ENCODE data around the gene ZNF536. TPM values are rescaled to one million over a fixed set of nuclear protein-coding genes. Genes with fewer than 3 reads are reported as not detected.

ZNF536 gene
- total and polyA plus RNA-seq, 10 of the 15 experiments (the other 5 are each of a cell fraction or from before 2014, with no cell fraction given) = not detected

GRCh38 chr19:30326393-30326710 is 45.8 kb upstream of the ZNF536 start:
- no peak overlapping the region for H3K4me3 ChIP-seq
- ChIA-PET CTCF (no interaction called here), POLR2A (no interaction called here), RAD21 (ENCODE audit: unreplicated experiment) (no interaction called here), SMC1A (ENCODE audit: uncharacterized antibody, unreplicated experiment) (no interaction called here)
- DNase-seq (ENCODE audit: low read depth, low spot score) (no peak), ATAC-seq (no peak), FAIRE-seq (no peak)
- H3K27me3 ChIP-seq (replicated peaks in 1 of 2; ENCODE audit: control insufficient read depth in 2 of 2, insufficient read depth in 2 of 2, low read length in 1 of 2) = 0 out of 4 replicates have a peak, but pooled peaks cover 0 to 2% of the 10 kb centered on the region in 2 experiments
- no peak overlapping the region for H3K9ac ChIP-seq (ENCODE audit: control insufficient read depth, insufficient read depth, low read length)
- no peak overlapping the region for H3K4me2 ChIP-seq (ENCODE audit: control insufficient read depth, insufficient read depth)
- 51% methylated on average over 11 of the region's 11 CpGs for WGBS (ENCODE audit: insufficient coverage, insufficient replicate concordance, low lambda C conversion rate, missing lambda C conversion rate)
- no peaks in the 10 kb centered on the region for H4K20me1 ChIP-seq (ENCODE audit: control insufficient read depth, insufficient read depth)
- no peaks in the 10 kb centered on the region for H3K36me3 ChIP-seq (ENCODE audit: control insufficient read depth in 2 of 2, insufficient read depth in 2 of 2, low read length in 1 of 2)
- H3K4me1 ChIP-seq (ENCODE audit: control insufficient read depth, insufficient read depth, low read length) = no peaks in the 10 kb centered on the region
- in situ Hi-C loops (cut with MboI) = no loop called here
- H3K27ac ChIP-seq (ENCODE audit: control insufficient read depth, insufficient read depth) = no peak overlapping the region
- no peaks in the 10 kb centered on the region for H3K9me3 ChIP-seq (replicated peaks; ENCODE audit: control insufficient read depth, insufficient read depth, low read length)
- no TSS peak for BruUV-seq (replicated peaks)
- no peaks in the 10 kb centered on the region for H3K79me2 ChIP-seq (ENCODE audit: control insufficient read depth, insufficient read depth, low read length)
- no peak overlapping the region for H2AFZ ChIP-seq (ENCODE audit: control insufficient read depth, low read depth, low read length)
- TF ChIP-seq NR2F1 (conservative IDR thresholded peaks at IDR 0.05) = no peak
- no peak for TF ChIP-seq LARP7 (IDR thresholded peaks at IDR 0.05)
- no peak for TF ChIP-seq SP1 (IDR thresholded peaks at IDR 0.05; ENCODE audit: low read depth, low read length)
- no peak for TF ChIP-seq SREBF1 (IDR thresholded peaks at IDR 0.05; ENCODE audit: low read length)
- TF ChIP-seq BRCA1 (IDR thresholded peaks at IDR 0.05; ENCODE audit: low read depth, low read length) = no peak
- intact Hi-C loops (cut with micrococcal nuclease; ENCODE audit: unreplicated experiment) = no loop called here

- H3K79me2 ChIP-seq (ENCODE audit: control insufficient read depth, insufficient read depth, low read length) = no peaks in the 10 kb centered on the region
- SMC1A ChIA-PET (ENCODE audit: uncharacterized antibody, unreplicated experiment) = no interaction called here
- H4K20me1 ChIP-seq (ENCODE audit: control insufficient read depth, insufficient read depth) = no peaks in the 10 kb centered on the region
- BruUV-seq (replicated peaks) = no TSS peak
- H3K9ac ChIP-seq (ENCODE audit: control insufficient read depth, insufficient read depth, low read length) = no peak overlapping the region
- FAIRE-seq (no peak), ATAC-seq (no peak), DNase-seq (ENCODE audit: low read depth, low spot score) (no peak)
- POLR2A ChIA-PET = no interaction called here
- H2AFZ ChIP-seq (ENCODE audit: control insufficient read depth, low read depth, low read length) = no peak overlapping the region
- RAD21 ChIA-PET (ENCODE audit: unreplicated experiment) = no interaction called here
- H3K4me1 ChIP-seq (ENCODE audit: control insufficient read depth, insufficient read depth, low read length) = no peaks in the 10 kb centered on the region
- no peak overlapping the region for H3K4me3 ChIP-seq
- in situ Hi-C loops (cut with MboI) = no loop called here
- H3K36me3 ChIP-seq (ENCODE audit: control insufficient read depth in 2 of 2, insufficient read depth in 2 of 2, low read length in 1 of 2) = no peaks in the 10 kb centered on the region
- 0 out of 4 replicates have a peak, but pooled peaks cover 0 to 2% of the 10 kb centered on the region in 2 experiments for H3K27me3 ChIP-seq (replicated peaks in 1 of 2; ENCODE audit: control insufficient read depth in 2 of 2, insufficient read depth in 2 of 2, low read length in 1 of 2)
- H3K27ac ChIP-seq (ENCODE audit: control insufficient read depth, insufficient read depth) = no peak overlapping the region
- CTCF ChIA-PET = interaction anchor here (0.6 kb wide), 1 partner anchor 355 kb away, joined by 5 read pairs; no protein-coding TSS in a partner anchor
- 61% methylated on average over 3 of the region's 3 CpGs for WGBS (ENCODE audit: insufficient coverage, insufficient replicate concordance, low lambda C conversion rate, missing lambda C conversion rate)
- no peak overlapping the region for H3K4me2 ChIP-seq (ENCODE audit: control insufficient read depth, insufficient read depth)
- intact Hi-C loops (cut with micrococcal nuclease; ENCODE audit: unreplicated experiment) = no loop called here
- no peaks in the 10 kb centered on the region for H3K9me3 ChIP-seq (replicated peaks; ENCODE audit: control insufficient read depth, insufficient read depth, low read length)
- TF ChIP-seq CUX1 (IDR thresholded peaks at IDR 0.05; ENCODE audit: insufficient replicate concordance, low read depth, low read length) (no peak), SMAD1 (IDR thresholded peaks at IDR 0.05; ENCODE audit: low read depth, partially characterized antibody) (no peak), E2F4 (IDR thresholded peaks at IDR 0.05; ENCODE audit: low read depth, low read length) (no peak), SRF (IDR thresholded peaks at IDR 0.05; ENCODE audit: low read depth in 2 of 2, low read length in 2 of 2) (no peak), ZNF207 (IDR thresholded peaks at IDR 0.05; ENCODE audit: borderline replicate concordance) (no peak), TAF1 (IDR thresholded peaks at IDR 0.05; ENCODE audit: borderline replicate concordance, low read depth, low read length) (no peak)
Observed at GRCh38 chr19:30327331-30327730, 44.9 kb upstream of the ZNF536 start.
